RWPE1 (cell line): ENCODE measurements around the gene SV2C.

Experiments used
- CTCF ChIA-PET: fragments of 350-600 bp; sonication (Branson Sonifier 250); formaldehyde crosslinking; extraction: SDS; loops from one replicate; lab custom pipeline; 2021; lab: Yijun Ruan, JAX
- POLR2A ChIA-PET: fragments of 400-600 bp; formaldehyde crosslinking; extraction: SDS; loops from one replicate; lab custom pipeline; 2020; ENCODE audit warnings: antibody characterized with exemption; ENCODE audit not compliant: low non-redundant PET; lab: Yijun Ruan, JAX
- DNase-seq: peaks from one replicate; pipeline ENCODE4 v3.0.0; 2012; ENCODE audit warnings: low spot score
- H3K27ac ChIP-seq: fragments of 450-650 bp; 2 replicates; pipeline ENCODE4 v1.5.1; 2017
- TF ChIP-seq, protein P1 (sequence below): fragments of 450-650 bp; conservative IDR thresholded peaks from 2 replicates; pipeline ENCODE4 v1.5.1; 2017; ENCODE audit warnings: low read depth, mild to moderate bottlenecking

SV2C gene

DNA sequence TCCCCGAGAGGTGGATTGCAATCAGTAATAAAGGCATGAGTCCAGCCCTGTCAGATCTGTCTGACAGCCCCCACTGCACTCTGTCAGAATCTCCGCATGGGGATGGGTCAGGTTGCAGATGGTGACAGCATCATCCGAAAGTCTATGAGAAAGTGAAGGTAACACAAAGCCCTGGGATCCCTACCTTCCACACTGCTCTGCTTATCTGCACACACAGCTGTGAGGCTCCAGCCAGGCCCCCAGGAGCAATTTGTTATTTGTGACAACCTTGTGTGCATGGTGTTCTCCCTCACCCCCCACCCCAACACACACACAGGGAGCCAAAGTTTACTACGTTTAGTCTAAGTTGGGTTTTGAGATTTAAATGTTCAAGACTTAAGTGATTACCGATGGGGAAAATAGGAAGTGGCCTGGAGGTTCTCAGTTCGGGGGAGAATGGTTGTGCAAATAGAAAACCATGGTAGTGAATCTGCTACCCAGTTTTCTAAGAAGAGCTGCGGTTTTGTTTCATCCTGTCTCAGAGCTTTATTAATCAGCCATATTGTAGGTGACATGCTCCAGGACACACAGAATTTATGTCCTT lies 92.7 kb downstream of the SV2C start:
- TF ChIP-seq, protein P1, sequence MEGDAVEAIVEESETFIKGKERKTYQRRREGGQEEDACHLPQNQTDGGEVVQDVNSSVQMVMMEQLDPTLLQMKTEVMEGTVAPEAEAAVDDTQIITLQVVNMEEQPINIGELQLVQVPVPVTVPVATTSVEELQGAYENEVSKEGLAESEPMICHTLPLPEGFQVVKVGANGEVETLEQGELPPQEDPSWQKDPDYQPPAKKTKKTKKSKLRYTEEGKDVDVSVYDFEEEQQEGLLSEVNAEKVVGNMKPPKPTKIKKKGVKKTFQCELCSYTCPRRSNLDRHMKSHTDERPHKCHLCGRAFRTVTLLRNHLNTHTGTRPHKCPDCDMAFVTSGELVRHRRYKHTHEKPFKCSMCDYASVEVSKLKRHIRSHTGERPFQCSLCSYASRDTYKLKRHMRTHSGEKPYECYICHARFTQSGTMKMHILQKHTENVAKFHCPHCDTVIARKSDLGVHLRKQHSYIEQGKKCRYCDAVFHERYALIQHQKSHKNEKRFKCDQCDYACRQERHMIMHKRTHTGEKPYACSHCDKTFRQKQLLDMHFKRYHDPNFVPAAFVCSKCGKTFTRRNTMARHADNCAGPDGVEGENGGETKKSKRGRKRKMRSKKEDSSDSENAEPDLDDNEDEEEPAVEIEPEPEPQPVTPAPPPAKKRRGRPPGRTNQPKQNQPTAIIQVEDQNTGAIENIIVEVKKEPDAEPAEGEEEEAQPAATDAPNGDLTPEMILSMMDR = no peak
- no peak for DNase-seq
- ChIA-PET CTCF (interaction anchor here (0.6 to 2.7 kb wide), 26 partner anchors 8 to 1004 kb away, joined by 3 to 22 read pairs (median 4); partner anchors contain the start of gene POC5), POLR2A (no interaction called here)
- H3K27ac ChIP-seq = no peak overlapping the region

DNA sequence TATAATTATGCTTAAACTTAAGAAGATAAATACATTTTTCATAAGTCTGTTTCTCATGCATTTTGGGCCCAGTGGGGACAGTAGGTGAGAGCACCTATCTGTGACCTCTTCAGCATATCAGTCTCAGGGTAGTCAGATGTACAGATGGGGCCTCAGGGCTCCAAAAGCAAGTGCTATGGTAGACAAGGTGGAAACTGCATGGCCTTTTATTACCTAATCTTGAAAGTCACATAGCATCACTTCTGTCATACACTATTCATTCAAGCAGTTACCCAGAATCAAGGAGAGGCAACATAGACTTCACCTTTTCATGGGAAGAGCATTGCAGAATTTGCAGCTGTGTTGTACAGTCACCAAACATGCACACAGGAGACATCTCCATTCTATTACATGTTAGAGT lies 94.8 kb downstream of the SV2C start:
- TF ChIP-seq, protein P1 = no peak
- ChIA-PET POLR2A (no interaction called here), CTCF (no interaction called here)
- H3K27ac ChIP-seq = no peak overlapping the region
- DNase-seq = no peak

DNA sequence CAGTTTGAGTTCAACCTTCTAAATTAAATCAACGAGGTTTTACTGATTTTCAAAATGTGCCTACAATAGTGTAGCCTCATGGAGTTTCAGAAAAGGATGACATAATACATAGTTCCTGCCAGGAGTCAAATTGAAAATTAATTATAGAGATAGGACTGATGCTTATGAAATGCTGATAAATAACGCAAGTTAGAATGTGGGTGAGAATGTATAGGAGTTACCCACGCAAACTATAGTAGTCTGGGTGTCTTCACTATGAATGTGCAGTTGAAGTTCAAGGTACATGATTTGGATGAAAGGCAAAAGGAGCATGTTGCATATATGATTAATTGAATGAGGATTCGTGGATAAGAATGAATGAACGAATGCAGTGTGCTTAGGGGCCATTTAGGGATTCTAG lies 95.7 kb downstream of the SV2C start:
- ChIA-PET CTCF (no interaction called here), POLR2A (no interaction called here)
- DNase-seq = no peak
- TF ChIP-seq, protein P1 = no peak
- no peak overlapping the region for H3K27ac ChIP-seq

DNA sequence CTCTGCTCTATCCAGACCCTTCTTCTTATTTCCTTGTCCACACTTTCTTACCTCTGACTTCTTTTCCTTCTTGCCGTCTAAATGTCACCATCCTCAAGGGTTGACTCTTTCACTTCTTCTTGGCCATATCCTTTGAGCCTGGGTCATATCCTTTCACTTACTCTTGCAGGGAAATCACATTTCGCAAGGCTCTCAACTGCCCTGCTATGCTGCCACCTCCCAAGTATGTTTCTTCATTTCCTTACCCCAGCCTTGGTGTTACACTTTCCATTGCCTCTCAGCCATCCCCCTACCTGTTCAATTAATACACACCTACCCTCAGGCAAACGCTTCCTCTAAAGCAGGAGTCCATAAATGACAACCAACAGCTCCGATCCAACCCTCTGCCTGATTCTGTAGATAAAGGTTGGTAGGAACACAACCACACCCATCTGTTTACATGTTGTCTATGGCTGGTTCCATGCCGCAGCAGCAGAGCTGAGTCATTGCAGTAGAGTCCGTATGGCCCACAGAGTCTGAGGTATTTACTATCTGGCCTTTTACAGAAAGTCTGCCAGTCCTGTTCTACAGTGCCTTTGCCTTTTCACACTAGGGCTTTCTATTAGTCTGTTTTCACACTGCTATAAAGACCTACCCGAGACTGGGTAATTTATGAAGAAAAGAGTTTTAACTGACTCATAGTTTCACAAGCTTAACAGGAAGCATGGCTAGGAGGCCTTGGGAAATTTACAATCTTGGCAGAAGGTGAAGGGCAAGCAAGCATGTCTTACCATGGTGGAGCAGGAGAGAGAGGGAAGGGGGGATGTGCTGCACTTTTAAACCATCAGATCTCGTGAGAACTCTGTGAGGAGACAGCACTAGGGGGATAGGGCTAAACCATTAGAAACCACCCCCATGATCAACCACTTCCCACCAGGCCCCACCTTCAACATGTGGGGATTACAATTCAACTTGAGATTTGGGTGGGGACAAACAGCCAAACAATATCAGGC lies 97.9 kb downstream of the SV2C start:
- H3K27ac ChIP-seq = no peak overlapping the region
- peak; percentile 23 for DNase-seq
- TF ChIP-seq, protein P1 = no peak
- ChIA-PET POLR2A (no interaction called here), CTCF (interaction anchor here (0.6 to 0.7 kb wide), 2 partner anchors 11 to 31 kb away, joined by 3 read pairs; no protein-coding TSS in a partner anchor)

DNA sequence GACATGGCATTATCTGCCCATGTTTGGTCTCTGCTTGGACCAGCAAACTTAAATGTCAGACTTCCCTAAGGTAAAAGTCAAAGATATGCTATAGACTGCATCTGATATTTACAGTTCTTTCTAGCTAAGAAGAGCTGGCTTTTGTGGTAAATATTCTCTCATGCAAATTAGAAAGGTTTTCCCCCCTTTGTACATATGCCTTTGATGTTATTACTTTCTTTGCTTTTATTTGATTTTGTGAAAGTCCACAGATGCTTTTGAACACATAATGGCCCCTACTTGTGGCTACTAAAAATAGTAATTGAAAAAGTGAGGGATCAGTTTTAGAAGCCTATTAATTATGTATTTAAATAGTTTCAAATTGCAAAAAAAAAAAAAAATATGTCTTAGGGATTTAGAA lies 104.2 kb downstream of the SV2C start:
- H3K27ac ChIP-seq = no peak overlapping the region
- TF ChIP-seq, protein P1 = no peak
- CTCF ChIA-PET = interaction anchor here (0.5 kb wide), 1 partner anchor 256 kb away, joined by 3 read pairs; no protein-coding TSS in a partner anchor
- POLR2A ChIA-PET = no interaction called here
- DNase-seq = no peak

DNA sequence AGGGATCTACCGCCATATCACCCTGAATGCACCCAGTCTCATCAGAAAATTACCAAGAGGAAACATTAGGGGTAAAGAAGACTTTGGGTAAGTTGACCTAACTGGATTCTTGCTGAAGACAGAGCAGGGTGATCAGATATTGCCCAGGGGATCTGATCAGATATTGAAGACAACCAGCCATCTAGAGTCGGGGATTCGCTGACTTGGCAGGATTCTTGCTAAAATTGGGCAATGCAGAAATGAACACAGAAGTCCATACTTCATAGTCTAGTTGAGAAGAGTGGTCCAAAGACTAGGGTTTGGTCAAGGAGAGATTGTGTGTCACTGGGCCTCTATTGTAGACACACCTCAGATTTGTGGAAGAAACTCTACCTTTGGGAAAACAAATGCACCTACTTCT lies 107.2 kb downstream of the SV2C start:
- ChIA-PET CTCF (no interaction called here), POLR2A (no interaction called here)
- TF ChIP-seq, protein P1 = no peak
- no peak for DNase-seq
- H3K27ac ChIP-seq = no peak overlapping the region
